ENCODE results near the gene NAALADL2.
"Not testable (repeated sequence)": the region's sequence is repeated elsewhere in the genome, so short reads cannot be mapped to it uniquely, and the experiment has no call there.

The NAALADL2 gene

DNA sequence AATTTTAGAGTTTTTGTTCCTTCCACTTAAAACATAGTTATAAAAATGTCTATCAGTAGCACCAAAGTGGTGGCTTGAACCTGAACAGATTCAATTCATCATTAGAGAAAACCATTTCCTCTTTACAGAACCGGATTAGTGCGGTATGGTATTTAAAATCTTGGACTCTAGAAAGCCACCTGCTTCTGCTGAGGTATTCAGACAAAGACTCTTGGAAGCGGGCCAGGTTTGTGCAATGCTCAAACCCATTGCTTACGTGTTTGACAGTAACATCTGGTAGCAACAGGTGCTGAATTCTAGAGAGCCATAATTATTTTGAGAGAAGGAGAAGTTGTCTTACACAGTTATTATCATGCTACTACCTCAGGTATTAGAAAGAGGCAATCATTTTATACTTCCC is 290.5 kb downstream of the NAALADL2 start:
- DNase-seq = no peak

GRCh38 chr3:175150812-175151401 is 291.8 kb downstream of the NAALADL2 start:
- no peak for DNase-seq

DNA sequence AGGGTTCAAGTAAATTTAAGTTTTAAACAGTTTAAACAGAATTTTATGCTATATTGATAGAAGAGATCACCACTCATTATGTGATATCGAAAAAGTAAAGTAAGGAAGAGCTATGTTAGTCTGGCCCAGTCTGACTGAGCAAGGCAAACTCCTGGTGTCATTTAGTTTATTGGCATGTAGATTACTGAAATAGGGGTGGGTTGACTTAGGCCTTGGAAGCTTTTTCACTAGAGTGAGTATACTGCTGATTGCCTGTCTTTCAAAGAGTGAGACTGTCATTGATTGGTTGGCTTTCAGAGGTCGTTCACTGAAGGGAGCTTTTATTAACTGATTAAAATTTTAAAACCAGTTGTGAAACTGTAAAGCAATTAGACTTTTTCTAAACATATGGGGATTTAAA is 294.5 kb downstream of the NAALADL2 start:
- DNase-seq = no peak

DNA sequence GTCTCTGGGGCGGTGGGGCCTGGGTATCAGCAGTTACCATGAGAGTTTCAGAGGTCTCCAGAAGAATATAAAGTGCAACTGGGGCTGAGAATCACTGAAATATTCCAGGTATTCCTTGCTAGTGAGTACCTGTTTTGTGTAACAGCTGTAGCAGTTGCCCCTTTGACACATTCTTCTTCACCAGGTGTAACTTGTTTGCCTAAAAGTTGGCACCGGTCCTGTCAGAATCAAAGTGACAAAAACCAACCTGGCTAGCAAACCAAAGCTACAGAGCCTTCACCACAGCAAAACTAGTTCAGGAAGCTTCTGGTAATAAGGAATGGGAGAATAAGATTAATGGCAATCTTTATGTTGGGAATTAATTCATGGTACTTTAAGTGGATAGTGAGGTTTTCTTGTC is 296.0 kb downstream of the NAALADL2 start:
- DNase-seq = no peak

DNA sequence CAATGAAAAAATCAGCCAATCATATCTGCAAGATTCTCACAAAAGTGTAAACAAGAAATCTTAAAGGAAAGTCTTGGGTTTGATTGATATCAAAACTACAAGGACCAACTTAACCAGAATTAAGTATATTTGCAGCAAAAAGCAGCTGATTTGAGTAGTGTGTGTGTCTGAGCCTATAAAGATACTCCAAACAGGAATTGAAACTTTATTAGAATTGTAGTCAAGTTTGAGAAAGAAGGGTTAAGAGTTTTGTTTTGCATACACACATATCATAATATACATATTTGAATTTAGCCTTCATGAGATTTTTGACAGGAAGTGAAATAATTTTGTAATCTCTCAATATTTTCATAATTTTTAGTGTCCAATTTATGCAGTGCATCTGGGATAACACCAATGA is 300.1 kb downstream of the NAALADL2 start:
- no peak for DNase-seq

- DNase-seq = no peak
Measured at GRCh38 chr3:175161291-175161690, 302.2 kb downstream of the NAALADL2 start.

DNA sequence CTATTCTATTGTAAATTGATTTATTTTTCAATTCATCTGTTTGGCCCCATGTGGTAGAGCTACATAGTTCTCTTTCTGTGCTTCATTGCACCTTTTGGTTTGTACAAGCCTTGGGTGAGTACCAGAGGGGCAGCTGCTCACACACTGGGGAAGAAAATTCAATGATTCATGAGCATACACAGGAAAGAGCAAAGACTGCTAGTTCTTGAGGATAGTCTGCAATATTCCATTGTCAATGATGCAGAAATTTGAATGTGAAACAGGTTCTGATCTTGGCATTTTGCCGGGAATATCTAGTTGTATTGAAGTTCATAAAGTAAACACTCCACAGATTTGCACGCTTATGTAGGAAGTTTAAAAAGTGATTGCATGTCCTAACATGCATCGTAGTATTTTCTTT is 304.6 kb downstream of the NAALADL2 start:
- no peak for DNase-seq

GRCh38 chr3:175173117-175173516 is 314.0 kb downstream of the NAALADL2 start:
- not testable (repeated sequence) for DNase-seq

GRCh38 chr3:175176556-175176955 is 317.4 kb downstream of the NAALADL2 start:
- no peak for DNase-seq

DNA sequence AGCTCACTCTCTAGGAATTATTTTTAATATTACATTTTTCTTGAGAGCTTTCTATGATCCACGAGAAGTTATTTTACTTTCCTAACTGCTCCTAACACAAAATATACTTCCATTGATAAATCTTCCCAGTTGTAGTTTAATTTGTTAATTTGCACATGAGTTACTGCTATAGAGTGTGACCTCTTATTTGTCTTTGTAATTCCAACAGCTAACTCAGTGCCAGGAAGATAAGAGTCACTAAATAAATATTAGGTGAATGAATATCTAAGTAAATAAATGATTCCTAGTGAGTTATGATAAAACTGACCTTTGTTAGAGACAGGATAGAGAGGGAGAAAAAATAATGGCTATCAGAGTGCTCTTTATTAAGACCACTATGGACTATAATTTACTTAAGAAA is 319.9 kb downstream of the NAALADL2 start:
- no peak for DNase-seq

DNA sequence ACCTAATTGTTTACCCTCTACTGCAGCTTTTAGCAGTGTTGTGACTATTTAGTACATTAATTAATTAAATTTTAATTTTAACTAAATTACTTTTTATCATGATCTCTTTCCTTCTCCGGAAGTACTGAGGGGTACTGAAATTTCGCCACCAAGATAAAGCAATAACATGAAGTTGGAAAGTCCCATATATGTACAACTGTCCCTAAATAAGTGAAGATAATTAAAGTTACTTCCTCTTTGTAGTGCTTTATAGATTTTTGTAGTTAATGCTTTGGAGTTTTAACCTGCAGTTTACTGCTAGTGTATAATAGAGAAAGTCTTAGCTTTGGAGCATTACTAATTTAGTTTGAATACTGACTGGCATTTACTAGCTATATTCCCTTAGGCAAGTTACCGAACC is 325.3 kb downstream of the NAALADL2 start:
- DNase-seq = no peak

- no peak for DNase-seq
Measured at GRCh38 chr3:175185903-175186302, 326.8 kb downstream of the NAALADL2 start.

GRCh38 chr3:175186511-175186910 is 327.4 kb downstream of the NAALADL2 start:
- no peak for DNase-seq

DNA sequence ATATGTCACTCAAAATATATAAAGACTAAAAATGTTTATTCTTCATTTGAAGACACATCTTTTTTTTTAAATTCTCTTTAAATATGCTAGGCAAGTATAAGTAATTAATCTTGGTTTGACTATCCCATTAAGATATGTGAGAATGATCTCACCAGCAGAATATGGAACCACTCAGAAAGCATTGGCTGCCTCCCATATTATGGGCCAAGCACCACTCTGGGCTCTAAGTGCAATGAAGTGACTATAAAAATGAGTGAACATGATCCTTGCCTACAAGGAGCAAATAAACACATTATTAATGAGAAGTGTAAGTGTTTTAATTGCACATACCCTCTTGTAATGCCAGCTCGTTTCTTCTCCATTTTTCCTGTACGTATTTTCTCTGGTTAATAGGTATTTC is 328.5 kb downstream of the NAALADL2 start:
- DNase-seq = no peak

DNA sequence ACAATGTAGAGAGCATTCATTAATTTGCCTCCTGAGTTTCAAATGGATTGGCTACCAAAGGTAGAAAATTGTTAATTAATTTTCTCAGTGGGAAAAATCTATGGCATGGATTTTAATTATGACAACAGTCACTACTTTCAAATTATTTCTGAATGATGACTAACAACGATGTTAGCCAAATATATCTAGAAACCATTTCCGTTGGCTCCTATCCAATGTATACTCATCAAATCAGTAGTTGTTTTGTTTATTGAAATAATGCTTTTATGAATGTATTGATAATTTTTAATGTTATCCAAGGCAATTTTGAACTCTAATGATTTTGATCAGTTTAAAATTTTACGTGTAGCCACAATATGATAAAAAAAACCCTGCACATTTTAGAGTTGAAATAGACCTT is 333.4 kb downstream of the NAALADL2 start:
- no peak for DNase-seq

DNA sequence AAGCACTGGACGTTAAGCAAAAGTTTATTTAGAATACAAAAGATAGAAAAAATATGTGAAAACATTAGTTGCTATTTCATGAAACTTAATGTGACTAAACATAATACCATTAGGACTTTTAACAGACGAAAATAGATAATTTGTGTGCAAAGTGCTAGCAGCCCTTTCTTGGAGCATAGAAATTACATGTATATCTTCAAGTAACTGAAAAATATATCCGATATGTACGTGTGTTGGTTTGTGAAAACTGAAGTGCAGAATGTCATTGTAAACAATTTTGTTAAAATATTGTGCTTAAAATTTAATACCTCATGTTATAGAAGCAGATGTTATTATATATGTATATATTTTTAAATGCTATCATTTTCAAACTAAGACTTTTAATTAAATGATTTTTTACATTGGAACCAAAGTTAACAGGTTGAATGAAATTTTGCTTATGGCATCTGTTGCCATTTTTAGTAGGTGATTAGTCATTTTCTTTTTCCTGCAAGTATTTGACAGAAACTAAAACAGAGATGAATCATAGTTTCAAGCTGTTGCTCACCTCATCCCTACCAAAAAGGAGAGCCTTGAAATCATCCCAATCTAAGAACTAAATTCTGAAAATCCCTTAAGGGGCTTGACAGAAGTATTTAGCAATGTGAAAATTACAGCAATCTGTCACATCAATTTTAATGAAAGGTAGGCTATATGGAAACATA is 334.8 kb downstream of the NAALADL2 start:
- no peak for DNase-seq

DNA sequence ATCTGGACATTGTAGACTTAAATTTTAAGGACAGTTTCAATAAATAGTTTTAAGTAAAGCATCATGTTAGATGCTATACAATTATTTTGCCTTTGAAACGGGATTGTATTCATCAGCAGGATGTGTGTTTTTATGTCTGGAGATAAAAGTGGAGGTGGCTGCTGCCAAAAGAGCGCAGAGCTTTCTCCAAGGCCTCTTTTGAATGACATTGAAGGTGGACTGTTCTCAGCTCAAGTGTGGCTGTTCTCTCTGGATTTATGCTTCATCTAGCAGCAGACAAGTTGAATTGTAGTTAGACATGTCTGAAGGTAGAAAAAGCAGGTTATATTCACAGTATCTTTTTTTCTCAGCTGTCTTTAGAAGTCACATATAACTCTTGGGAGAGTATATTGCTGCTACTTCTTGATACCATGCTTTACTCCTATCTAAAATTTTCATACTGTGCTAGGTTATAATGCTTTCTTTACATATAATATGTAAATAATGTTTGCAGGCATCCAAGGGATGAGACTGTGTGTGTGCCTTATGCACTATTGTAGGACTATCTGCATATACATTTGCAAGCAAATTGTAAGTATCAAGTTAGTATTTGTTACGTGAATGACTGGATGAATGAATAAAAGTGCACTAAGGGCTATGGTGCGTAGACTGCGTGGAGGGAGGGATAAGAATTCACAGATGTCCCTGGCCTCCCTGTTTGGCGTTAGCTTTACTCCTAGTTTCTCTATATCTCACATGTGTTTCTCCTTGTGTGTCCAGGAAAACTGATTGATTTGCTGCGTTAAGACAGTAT is 340.1 kb downstream of the NAALADL2 start:
- DNase-seq = no peak

DNA sequence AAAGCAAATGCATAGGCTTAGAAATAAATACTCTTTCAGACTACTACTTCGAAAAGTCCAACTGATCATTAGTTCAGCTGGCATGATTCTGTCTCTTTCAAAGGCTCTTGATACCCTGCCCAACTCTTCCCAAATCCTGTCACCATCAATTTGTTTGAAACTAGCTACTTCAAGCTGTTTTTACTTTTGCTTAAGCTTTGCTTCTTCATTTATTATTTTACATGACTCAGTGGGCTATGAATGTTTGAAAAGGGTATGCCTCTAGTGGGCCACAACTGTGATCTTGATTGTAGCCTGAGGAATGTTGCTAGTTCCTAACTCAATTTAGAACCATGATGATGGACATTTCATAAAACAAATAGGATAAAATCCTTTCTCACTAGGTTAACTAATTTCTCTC is 340.8 kb downstream of the NAALADL2 start:
- DNase-seq = no peak

GRCh38 chr3:175200391-175201095 is 341.4 kb downstream of the NAALADL2 start:
- DNase-seq = no peak

GRCh38 chr3:175207361-175207760 is 348.2 kb downstream of the NAALADL2 start:
- DNase-seq = no peak

- no peak for DNase-seq
Measured at GRCh38 chr3:175208326-175208725, 349.2 kb downstream of the NAALADL2 start.

DNA sequence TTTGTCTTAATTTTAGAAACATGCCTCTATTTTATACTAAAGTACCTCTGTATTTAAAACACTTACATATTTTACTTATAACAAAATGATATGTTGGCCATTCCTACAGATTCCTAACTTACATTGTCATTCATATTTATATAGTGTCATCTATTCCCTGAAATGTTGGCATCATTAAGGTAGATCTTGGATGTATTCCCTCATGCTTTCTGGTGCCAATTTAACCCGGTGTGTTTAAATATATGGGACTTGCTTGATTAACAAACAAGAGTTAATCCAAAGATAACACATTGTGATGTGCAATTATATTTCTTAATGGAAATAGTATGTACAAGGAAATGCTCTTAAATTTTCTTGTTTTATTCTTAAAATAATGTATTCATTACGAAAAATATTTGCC is 352.3 kb downstream of the NAALADL2 start:
- no peak for DNase-seq

DNA sequence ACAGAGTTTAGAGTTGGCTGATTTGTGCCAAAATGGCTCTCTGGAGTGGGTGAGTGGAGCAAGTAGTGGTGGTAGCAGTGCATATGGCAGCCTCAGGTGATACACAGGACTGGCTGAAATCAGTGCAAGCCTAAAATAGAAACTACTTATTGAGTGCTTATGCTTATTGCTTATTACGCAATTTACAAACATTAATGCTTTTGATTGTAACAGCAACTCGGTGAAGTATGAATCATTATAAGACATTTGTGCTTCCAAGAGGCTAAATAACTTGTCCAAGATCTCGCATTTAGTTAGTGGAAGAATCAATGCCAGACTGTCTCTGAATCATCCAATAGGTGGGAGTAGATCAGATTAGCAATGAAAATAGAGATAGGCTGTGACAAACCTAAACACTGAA is 353.8 kb downstream of the NAALADL2 start:
- DNase-seq = no peak

- no peak for DNase-seq
Measured at GRCh38 chr3:175214216-175214615, 355.1 kb downstream of the NAALADL2 start.
